NCI-H774 (cell line): ENCODE results near the gene NONO.
"Not testable (repeated sequence)": the region's sequence is repeated elsewhere in the genome, so short reads cannot be mapped to it uniquely, and the experiment has no call there.

ENCODE experiments used
- DNase-seq: peaks from one replicate; lab custom pipeline; 2025; lab: John Stamatoyannopoulos, UW

NONO gene

DNA sequence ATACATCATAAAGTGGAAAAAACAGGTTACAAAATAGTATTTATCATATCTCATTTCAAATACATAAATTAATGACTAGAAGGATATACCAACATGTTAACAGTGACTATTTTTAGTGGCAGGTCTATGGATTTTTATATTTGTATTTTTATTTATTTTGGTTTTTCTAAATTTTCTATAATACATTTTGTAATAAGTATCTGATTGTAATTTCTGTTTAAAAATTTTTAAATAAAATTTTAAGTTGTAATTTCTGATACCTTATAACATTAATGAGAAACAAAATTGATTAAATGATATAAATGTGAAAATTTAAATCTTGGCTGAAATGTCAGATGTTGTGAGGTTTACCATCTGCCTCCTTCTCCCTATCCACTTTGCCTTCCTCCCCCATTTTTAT lies 2.5 kb downstream of the NONO start:
- no peak for DNase-seq

DNA sequence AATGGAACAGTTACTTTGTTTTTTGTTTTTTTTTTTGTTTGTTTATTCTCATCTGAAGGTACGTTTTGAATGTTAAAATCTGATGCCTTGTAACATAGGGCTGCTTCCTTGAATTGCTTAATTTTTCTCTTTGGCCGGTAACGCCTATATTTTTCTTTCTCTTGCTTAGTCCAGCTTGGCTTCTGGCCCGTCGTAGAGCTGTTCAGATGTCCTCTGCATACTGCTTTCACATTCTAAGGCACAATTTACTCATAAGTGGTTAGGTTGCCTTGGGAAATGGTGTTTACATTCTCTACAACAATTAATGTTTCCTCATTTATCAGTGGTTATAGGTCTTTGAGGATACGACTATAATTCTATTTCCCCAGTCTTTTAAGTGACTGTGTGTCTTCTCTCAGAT lies 7.9 kb downstream of the NONO start:
- no peak for DNase-seq

DNA sequence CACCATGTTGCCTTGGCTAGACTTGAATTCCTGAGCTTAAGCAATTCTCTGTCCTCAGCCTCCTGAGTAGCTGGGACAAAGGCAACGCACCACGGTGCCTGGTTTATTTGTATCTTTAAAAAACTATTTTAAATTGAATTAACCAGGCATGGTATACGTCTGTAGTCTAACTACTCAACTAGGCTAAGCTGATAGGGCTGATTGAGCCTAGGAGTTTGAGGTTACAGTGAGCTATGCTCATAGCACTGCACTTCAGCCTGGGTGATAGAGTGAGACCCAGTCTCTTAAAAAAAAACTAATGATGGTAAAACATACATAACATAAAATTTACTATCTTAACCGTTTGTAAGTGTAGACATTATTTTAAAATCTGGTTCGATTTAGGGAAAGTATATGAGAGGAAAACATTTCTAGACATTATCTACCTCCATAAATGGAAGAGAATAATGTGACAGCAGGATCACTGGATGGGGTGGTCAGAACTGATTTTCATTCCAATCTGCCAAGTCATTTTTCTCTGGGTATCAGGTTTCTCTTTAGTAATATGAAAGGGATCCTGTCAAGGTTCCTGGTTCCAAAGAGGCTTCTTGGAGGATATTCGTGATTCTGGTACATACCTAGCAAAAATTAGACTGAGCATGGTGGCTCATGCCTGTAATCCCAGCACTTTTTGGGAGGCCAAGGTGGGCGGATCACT lies 9.4 kb downstream of the NONO start:
- no peak for DNase-seq

DNA sequence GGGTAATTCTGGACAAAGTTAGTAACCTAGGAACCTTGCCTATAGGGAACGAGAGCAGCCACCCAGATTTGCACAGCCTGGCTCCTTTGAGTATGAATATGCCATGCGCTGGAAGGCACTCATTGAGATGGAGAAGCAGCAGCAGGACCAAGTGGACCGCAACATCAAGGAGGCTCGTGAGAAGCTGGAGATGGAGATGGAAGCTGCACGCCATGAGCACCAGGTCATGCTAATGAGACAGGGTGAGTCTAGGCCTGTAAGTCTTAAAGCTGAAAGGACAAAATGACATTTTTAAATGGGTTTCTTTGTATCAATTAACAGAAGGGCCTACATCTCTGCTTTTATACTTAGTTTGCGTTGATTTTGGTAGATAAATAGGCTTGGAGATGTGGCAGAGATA lies 13.4 kb downstream of the NONO start:
- no peak for DNase-seq

DNA sequence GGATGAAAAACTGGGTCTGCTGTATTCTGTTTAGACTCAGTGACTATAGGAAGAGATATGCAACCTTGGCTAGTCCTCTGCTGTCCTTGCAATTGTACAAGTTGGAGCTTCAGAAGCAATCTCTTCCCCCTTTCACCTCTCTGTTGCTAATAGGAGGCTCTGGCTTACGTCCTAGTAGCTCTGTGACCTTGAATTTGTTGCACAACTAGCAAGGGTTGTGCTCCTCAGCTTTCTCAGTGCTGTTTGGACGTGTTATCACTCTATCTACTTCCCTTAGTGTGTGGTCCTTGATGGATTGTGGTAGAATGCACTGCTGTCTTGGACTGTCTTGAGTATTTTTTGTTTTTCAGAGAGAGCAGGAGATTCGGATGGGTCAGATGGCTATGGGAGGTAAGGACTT lies 14.7 kb downstream of the NONO start:
- no peak for DNase-seq

DNA sequence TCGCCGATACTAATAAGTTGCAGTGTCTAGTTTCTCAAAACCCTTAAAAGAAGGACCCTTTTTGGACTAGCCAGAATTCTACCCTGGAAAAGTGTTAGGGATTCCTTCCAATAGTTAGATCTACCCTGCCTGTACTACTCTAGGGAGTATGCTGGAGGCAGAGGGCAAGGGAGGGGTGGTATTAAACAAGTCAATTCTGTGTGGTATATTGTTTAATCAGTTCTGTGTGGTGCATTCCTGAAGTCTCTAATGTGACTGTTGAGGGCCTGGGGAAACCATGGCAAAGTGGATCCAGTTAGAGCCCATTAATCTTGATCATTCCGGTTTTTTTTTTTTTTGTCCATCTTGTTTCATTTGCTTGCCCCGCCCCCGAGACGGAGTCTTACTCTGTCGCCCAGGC lies 16.6 kb downstream of the NONO start:
- not testable (repeated sequence) for DNase-seq

DNA sequence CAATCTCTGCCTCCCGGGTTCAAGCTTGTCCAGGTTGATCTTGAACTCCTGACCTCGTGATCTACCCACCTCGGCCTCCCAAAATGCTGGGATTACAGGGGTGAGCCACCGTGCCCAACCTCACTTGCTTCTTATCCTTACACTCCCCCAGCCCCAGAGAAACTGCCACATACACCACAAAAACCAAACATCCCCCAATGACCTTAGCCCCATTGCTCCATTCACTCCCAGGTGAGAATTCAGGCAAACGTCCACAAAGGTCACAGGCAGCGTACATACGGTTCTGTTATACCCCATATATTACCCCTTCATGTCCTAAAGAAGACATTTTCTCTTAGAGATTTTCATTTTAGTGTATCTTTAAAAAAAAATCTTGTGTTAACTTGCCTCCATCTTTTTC lies 17.1 kb downstream of the NONO start:
- not testable (repeated sequence) for DNase-seq

DNA sequence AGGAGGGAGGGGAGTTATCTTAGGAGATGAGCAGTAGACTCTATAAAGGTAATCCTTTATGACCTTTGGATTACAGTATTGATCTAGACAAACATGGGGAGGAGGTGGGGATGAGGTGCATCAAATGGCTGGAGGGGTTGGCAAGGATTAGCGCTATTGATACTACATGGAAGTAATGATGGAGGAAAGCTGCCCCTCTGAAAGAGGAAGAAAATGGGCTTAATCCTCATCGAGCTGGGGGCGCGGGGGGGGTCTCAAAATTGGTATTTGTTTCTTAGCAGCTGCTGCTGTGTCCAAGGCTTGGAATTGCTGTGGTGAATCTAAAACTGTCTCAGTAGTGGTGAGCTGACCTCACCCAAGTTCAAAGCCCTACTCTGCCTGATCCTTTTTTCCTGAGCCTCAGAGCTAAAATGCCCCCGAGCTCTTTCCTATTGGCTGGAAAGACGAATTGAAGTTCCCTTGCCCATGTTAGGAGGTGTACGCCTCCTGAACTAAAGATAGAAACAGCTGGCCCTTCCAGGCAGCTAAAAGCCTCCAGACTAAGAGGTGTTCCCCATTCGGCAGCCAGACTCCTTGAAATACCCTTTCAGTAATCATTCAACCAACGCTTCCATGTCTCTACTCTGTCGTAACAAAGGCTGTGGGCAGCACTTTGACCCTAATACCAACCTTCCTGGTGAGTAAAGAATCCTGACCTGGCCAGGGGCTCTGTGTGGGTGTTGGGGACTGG lies 17.9 kb downstream of the NONO start, which contains the start of gene ITGB1BP2:
Gene ITGB1BP2 (plus strand): TSS at position 556 of the 730 bp plus-strand sequence. CDS start 57 bp downstream, at position 613.
- DNase-seq, result no peak

DNA sequence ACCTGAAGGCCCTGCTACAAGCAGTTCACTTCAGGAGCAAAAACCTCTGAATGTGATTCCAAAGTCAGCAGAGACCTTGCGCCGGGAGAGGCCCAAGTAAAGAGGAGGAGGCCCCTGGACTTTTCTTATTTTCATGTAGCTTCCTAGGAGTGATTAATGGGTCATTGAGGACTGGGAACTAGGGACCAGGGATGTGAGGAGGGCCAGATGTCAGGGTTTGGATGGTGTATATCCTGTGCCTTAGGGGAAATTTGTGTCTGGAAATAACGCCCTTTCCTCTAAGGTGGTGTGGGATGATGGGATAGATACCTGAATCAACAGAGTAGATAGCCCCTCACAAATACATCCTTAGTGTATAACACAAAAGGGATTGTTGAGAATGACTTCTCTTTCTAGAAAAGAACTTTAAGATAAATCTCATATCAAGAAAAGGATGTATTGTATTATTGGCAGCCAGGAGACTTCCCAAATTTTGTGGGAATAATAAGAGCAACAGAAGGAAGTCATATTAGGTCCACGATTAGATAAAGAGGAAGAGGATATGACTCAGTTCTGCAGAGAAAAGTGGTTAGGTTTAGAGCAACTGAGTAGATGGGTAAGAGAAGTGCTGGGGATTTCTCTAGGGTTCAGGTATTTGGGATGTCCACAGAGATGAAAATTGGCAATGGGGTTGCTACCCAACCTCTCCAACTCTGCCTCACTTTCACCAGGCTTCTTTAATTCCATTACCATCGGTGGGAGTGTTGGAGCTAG lies 19.2 kb downstream of the NONO start:
- DNase-seq, result no peak

DNA sequence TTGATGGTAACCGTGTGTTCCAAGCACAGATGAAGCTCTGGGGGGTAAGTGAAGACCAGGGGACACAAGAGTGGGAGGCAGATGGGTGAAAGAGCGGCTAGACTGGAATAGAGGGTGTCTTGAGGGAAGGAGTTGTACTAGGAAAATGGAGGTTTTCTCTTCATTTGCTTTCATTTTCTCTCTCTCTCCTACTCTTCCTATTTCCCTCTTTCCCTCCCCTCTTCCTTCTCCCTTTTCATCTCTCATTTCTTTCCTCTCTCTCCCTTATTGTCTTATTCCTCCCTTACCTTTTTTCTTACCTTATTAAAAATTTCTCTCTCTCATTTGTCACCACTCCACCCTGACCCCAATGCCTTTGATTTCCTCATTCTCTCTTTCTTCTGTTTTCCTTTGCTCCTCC lies 21.1 kb downstream of the NONO start:
- no peak for DNase-seq

DNA sequence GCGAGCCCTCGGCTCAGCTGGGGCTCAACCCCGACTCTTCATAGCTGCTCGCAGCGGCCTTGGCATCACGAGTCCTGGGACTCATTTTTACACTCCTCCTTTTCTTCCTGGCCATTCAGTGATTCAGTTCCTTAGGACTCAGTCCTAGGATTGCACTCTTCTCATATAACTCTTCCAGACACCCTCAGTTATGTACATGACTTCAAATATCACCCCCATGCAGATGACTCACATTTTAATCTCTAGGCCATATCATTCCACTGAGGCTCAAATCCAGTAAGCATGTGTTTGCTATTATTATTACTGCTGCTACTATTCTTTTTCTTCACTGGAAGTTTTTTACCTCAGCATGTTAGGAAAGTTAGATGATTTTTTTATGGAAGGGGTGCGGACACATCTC lies 32.5 kb downstream of the NONO start:
- DNase-seq, result no peak

DNA sequence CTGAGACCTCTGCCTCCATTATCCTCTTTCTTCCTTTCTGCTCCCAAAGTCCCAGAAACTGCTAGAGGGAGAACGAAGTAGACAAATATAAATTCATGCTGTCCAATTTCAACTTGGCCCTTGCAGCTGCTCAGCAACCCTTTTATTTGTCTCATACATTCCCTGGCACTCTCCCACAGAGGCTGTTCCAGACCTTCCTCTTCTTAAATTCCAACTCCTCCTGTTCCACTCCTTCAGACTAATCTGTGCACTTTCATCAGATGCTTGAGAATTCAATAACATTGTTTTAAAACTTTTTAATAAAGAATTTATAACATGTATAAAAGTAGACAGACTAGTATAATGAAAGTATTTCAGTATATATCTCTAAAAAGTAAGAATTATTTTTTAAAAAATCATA lies 33.5 kb downstream of the NONO start:
- not testable (repeated sequence) for DNase-seq

DNA sequence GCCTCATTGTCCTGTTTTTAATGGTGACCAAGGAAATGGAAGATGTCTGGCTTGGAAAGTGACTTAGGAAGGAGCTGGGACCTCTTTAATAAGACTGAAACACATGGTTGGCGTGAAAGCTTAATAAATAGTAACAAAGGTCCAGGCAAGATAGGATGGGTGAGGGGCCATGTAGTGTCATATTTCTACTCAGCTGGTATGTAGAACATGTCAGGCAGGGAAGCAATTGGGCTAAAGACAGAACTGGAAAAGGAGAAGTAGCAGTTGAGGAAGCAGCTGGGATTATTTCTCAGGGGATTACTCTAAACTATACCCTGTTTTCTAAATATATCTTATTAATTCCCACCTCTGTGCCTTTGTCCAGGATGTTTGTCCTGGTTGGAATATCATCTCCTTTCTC lies 36.7 kb downstream of the NONO start:
- no peak for DNase-seq

DNA sequence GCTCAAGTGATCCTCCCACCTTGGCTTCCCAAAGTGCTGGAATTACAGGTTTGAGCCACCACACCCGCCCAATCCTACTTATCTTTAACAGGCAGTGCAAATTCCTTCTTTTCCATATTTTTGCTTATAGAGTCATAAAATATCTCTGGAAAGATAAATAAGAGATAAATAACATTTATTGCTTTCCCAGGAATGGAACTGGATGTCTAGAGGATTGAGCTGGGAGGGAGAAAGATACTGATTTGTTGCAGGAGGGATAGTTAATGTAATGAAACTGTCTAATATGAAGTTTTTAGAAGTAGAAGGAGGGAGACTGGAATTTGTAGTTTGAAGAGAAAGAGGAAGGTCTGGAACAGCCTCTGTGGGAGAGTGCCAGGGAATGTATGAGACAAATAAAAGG lies 38.3 kb downstream of the NONO start:
- no peak for DNase-seq

DNA sequence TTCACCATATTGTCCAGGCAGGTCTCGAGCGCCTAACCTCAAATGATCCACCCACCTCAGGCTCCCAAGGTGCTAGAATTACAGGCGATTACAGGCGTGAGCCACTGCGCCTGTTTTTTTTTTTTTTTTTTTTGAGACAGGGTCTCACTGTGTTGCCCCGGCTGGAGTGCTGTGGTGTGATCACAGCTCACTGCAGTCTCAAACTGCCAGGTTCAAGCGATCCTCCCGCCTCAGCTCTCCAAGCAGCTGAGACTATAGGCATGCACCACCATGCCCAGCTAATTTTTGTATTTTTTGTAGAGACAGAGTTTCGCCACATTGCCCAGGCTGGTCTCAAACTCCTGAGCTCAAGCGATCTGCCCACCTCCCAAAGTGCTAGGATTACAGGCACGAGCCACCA lies 41.0 kb downstream of the NONO start:
- not testable (repeated sequence) for DNase-seq

DNA sequence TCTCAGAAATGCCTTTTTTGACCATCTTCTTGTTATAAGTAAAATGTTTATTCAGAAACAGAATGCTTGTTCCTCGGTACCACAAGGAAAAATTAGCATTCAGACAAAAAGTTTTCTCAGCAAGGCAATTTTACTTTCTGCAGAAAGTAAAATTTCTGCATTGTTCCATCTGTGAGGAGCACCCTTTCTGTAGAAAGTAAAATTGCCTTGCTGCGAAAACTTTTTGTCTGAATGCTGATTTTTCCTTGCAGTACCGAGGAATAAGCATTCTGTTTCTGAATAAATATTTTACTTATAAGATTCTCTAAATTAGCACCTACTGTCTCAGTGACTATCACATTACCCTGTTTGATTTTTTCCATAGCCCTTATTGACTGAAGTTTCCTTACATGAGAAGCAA lies 43.0 kb downstream of the NONO start:
- no peak for DNase-seq

DNA sequence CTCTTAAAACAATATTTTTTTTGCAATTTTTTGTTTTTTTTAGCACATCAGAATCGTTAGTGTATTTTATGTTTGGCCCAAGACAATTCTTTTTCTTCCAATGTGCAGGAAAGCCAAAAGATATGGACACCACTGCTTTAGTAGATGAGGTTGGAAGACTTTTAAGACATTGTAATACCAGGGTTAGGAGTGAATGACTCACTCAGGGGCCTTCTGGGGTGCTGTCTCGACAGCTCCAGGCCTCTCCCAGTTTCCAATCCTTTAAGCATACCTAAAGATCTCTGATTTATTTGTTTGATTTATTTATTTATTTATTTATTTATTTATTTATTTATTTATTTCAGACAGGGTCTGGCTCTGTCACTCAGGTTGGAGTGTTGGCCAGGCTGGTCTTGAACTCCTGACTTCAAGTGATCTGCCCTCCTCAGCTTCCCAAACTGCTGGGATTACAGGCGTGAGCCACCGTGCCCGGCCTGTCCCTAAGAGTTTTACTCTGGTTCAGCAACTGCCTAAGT lies 65.8 kb downstream of the NONO start:
- not testable (repeated sequence) for DNase-seq

DNA sequence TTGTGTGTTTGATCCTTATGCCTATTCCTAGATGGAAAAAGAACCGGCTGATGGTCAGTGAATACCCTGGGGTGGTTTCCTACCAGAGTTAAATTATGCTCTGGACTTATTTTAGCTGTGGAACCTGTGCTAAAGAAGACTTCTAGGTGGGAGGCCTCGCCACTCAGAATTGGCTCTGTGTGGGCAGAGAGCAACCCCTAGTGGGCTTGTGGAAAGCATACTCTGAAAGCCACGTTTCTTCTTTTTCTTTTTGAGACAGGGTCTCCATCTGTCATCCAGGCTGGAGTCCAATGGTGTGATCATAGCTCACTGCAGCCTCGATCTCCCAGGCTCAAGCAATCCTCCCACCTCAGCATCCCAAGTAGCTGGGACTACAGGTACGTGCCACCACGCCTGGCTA lies 66.4 kb downstream of the NONO start:
- DNase-seq, result not testable (repeated sequence)
